Activated naive CD8-positive, alpha-beta T cell treated with anti-CD3 and anti-CD28 coated beads, Interleukin-2, amount 10 ng/mL, durations not matched to agents 7 days and 5 days (primary cell): Measurements from ENCODE around the gene MEGF9. TPM values are rescaled to one million over a fixed set of nuclear protein-coding genes. Genes with fewer than 3 reads are reported as not detected.
A peak's percentile ranks its signal among the peaks of the same experiment; 100 is the strongest.

Source experiments
- ATAC-seq: fragments of 150-1000 bp; cut with Tn5 transposase; one replicate; pipeline ENCODE4 v1.10.0; 2021; ENCODE audit warnings: low read depth, moderate library complexity
- POLR2A ChIA-PET: fragments of 350-600 bp; sonication (Branson Sonifier 250); formaldehyde crosslinking; loops from one replicate; lab custom pipeline; 2021; ENCODE audit warnings: antibody characterized with exemption; lab: Charles Lee
- DNase-seq: peaks from one replicate; pipeline ENCODE4 v3.0.0; 2021
- H3K27ac Mint-ChIP-seq: one replicate; pipeline ENCODE4 v1.8.0; 2022; ENCODE audit warnings: mild to moderate bottlenecking, mixed read lengths
- H3K27me3 Mint-ChIP-seq: one replicate; pipeline ENCODE4 v1.8.0; 2022; ENCODE audit warnings: mild to moderate bottlenecking, moderate library complexity, mixed read lengths
- H3K36me3 Mint-ChIP-seq: one replicate; pipeline ENCODE4 v1.8.0; 2021; ENCODE audit warnings: mild to moderate bottlenecking, mixed read lengths
- H3K4me1 Mint-ChIP-seq: one replicate; pipeline ENCODE4 v1.8.0; 2021; ENCODE audit warnings: mixed read lengths
- H3K4me3 Mint-ChIP-seq: one replicate; pipeline ENCODE4 v1.8.0; 2022; ENCODE audit warnings: mild to moderate bottlenecking, moderate library complexity, mixed read lengths
- H3K9me3 Mint-ChIP-seq: one replicate; pipeline ENCODE4 v1.8.0; 2021; ENCODE audit warnings: mixed read lengths
- total RNA-seq, 2 experiments: library from RNA; stranded (reverse); gene quantifications; one replicate each; pipeline ENCODE4 v1.2.3, GENCODE V29; 2021

MEGF9 gene
- total RNA-seq, 2 experiments from 2014 or later, result 10.3 to 11.0 TPM

DNA sequence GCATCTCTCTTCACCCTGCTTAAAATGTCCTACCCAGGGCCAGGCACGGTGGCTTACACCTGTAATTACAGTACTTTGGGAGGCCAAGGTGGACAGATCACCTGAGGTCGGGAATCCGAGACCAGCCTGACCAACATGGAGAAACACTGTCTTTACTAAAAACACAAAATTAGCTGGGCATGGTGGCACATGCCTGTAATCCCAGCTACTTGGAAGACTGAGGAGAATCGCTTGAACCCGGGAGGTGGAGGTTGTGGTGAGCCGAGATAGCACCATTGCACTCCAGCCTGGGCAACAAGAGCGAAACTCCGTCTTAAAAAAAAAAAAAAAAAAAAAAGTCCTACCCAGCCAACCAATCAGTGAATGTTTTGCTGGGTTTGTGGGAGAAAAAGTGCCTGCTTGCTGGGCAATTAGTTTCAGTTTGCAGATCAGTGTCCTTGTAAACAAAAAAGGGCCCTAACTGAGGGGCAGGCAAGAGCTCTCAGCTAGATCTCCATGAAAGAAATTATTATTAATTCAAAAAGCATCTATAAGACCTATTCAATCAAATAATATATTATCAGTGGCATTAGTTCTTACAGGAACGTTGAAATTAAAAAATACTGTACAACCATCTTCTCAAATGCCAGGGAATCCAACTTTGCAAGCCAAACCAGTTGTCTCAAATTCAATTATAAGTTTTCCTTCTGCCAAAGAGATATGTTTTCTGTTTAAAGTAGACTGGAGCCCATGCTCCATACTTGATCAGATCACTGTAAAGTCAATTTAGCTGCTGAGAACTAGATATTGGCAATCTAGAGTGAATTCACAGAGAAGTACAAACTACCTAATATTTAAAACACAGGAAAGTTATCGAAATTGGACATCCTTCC is 3.9 kb downstream of the MEGF9 start:
- ATAC-seq (no peak), DNase-seq (no peak)
- Mint-ChIP-seq H3K9me3 (no peaks in the 10 kb centered on the region), H3K27me3 (no peaks in the 10 kb centered on the region), H3K36me3 (peaks cover 4% of the 10 kb centered on the region), H3K4me3 (peak overlapping the region; percentile 88), H3K4me1 (peaks cover 36% of the 10 kb centered on the region), H3K27ac (peak overlapping the region; percentile 82)
- POLR2A ChIA-PET, result interaction anchor here (0.7 to 1.0 kb wide), 5 partner anchors 58 to 1555 kb away, joined by 3 to 8 read pairs (median 6); no protein-coding TSS in a partner anchor

DNA sequence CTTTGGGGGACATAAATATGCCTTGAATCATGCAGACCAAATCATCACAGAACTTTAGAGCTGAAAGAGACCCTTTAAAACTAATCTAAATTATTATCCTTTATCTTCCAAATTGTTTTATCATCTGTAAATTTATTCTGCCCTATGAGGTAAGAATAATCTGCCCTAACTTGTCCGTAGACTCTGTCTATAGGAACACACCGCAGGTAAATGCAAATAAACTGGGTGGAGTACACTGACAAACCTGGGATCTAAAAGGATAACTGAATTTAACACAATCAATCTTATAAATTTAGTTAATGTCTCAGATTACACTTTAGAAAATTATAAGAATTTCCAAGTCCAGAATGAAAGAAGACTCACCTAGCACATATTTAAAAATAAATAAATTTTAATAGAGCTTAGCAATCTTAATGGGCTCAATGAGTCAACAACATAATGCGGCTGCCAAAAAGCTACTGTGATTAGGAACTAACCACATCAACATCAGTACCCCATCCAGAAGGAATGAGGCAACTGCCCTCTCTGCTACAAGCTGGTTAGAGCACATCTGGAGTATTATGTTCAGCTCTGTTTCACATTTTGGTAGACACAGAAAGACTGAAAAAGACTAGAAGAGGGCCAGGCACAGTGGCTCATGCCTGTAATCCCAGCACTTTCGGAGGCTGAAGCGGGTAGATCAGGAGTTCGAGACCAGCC is 5.6 kb downstream of the MEGF9 start:
- Mint-ChIP-seq H3K4me3 (no peak overlapping the region), H3K27me3 (no peaks in the 10 kb centered on the region), H3K4me1 (peaks cover 33% of the 10 kb centered on the region), H3K36me3 (peaks cover 6% of the 10 kb centered on the region), H3K27ac (no peak overlapping the region), H3K9me3 (no peaks in the 10 kb centered on the region)
- DNase-seq (no peak), ATAC-seq (no peak)
- POLR2A ChIA-PET, result no interaction called here

DNA sequence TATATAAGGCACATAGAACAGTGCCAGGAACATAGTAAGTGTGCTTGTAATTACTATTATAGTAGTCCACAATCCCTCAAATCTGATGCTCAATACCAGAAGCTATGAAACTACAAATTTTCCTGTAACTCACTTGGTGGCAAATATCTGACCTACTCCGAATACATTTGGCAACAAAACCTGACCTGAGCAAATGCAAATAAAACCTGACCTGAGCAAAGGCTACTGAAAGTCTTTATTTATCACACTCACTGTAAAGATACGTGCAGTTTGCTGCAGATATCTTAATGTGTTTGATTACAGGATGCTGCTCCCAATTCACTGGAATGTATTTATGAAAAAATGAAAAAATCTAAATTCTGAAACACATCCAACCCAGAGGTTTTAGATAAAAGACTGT is 7.1 kb downstream of the MEGF9 start:
- Mint-ChIP-seq H3K4me3 (no peak overlapping the region), H3K9me3 (no peaks in the 10 kb centered on the region), H3K27ac (no peak overlapping the region), H3K27me3 (no peaks in the 10 kb centered on the region), H3K36me3 (peaks cover 6% of the 10 kb centered on the region), H3K4me1 (peaks cover 23% of the 10 kb centered on the region)
- ATAC-seq (no peak), DNase-seq (no peak)
- POLR2A ChIA-PET, result no interaction called here

- no peak for ATAC-seq
- H3K27me3 Mint-ChIP-seq, result no peaks in the 10 kb centered on the region
Measured at GRCh38 chr9:120705174-120705573, 9.1 kb downstream of the MEGF9 start.

GRCh38 chr9:120702075-120702474 is 12.2 kb downstream of the MEGF9 start:
- no peak overlapping the region for H3K4me3 Mint-ChIP-seq
- ATAC-seq (no peak), DNase-seq (no peak)
- peaks cover 10% of the 10 kb centered on the region for H3K36me3 Mint-ChIP-seq
- peaks cover 2% of the 10 kb centered on the region for H3K4me1 Mint-ChIP-seq
- POLR2A ChIA-PET, result no interaction called here
- H3K27ac Mint-ChIP-seq, result no peak overlapping the region
- H3K27me3 Mint-ChIP-seq, result no peaks in the 10 kb centered on the region
- no peaks in the 10 kb centered on the region for H3K9me3 Mint-ChIP-seq

More at GRCh38 chr9:120705174-120705573, 9.1 kb downstream of the MEGF9 start:
- Mint-ChIP-seq H3K4me3 (no peak overlapping the region), H3K9me3 (no peaks in the 10 kb centered on the region), H3K27ac (no peak overlapping the region), H3K36me3 (peaks cover 10% of the 10 kb centered on the region), H3K4me1 (peaks cover 4% of the 10 kb centered on the region)
- POLR2A ChIA-PET, result no interaction called here
- DNase-seq, result no peak

- Mint-ChIP-seq H3K4me3 (no peak overlapping the region), H3K27me3 (no peaks in the 10 kb centered on the region), H3K36me3 (peaks cover 10% of the 10 kb centered on the region), H3K4me1 (peaks cover 2% of the 10 kb centered on the region), H3K27ac (no peak overlapping the region), H3K9me3 (no peaks in the 10 kb centered on the region)
- no peak for ATAC-seq
- no peak for DNase-seq
- POLR2A ChIA-PET, result no interaction called here
Measured at GRCh38 chr9:120701248-120701647, 13.0 kb downstream of the MEGF9 start.

- POLR2A ChIA-PET, result no interaction called here
- DNase-seq, result no peak
- no peak for ATAC-seq
- Mint-ChIP-seq H3K27me3 (no peaks in the 10 kb centered on the region), H3K4me3 (no peak overlapping the region), H3K27ac (no peak overlapping the region), H3K9me3 (no peaks in the 10 kb centered on the region), H3K4me1 (peaks cover 13% of the 10 kb centered on the region), H3K36me3 (peaks cover 8% of the 10 kb centered on the region)
Measured at GRCh38 chr9:120698766-120699165, 15.5 kb downstream of the MEGF9 start.

DNA sequence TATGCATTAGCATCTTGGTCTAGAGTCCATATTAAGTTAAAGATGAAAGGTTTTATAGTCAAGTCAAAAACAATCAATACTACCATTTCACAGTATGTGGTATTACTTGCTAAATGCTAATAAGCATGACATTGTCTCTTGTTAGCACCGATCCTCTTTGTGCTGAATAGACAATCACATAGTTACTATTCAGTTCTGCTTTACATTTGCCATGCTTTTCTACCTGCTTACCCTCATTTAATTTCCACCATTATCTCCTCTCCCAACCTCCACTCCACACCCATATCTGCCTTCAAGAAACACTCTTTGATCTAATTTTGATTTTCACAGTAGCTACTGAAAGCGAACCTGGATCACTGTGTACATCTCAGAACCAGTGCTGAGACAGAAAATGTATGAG is 16.8 kb downstream of the MEGF9 start:
- no peak overlapping the region for H3K4me3 Mint-ChIP-seq
- H3K27ac Mint-ChIP-seq, result no peak overlapping the region
- ATAC-seq (no peak), DNase-seq (no peak)
- peaks cover 11% of the 10 kb centered on the region for H3K36me3 Mint-ChIP-seq
- POLR2A ChIA-PET, result no interaction called here
- peaks cover 24% of the 10 kb centered on the region for H3K4me1 Mint-ChIP-seq
- no peaks in the 10 kb centered on the region for H3K27me3 Mint-ChIP-seq
- no peaks in the 10 kb centered on the region for H3K9me3 Mint-ChIP-seq

GRCh38 chr9:120696551-120697230 is 17.6 kb downstream of the MEGF9 start:
- DNase-seq, result no peak
- Mint-ChIP-seq H3K4me1 (peaks cover 28% of the 10 kb centered on the region), H3K27ac (no peak overlapping the region), H3K36me3 (peaks cover 14% of the 10 kb centered on the region), H3K9me3 (no peaks in the 10 kb centered on the region), H3K27me3 (no peaks in the 10 kb centered on the region), H3K4me3 (no peak overlapping the region)
- no peak for ATAC-seq
- POLR2A ChIA-PET, result no interaction called here

DNA sequence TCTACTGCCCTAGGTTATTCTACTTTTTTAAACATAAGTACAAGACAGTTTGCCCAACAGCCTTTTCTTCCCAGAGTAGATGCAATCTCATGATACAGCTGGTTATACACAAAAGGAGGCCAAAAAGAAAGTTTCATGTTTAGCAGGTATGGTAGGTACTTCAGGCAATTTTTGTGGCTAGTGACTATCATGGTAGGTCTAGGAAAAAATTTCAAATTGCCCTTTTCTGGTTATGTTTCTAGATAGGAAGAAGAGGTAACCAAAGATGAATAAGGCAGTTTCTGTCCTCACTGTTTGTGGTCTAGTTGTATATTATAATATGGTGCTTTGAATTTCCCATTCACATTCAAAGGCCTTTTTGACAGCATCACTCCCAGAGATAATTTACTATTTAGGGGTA is 19.7 kb downstream of the MEGF9 start:
- DNase-seq, result no peak
- Mint-ChIP-seq H3K4me3 (no peak overlapping the region), H3K36me3 (peaks cover 11% of the 10 kb centered on the region), H3K27ac (no peak overlapping the region), H3K4me1 (peaks cover 30% of the 10 kb centered on the region), H3K9me3 (no peaks in the 10 kb centered on the region), H3K27me3 (no peaks in the 10 kb centered on the region)
- no peak for ATAC-seq
- POLR2A ChIA-PET, result no interaction called here

DNA sequence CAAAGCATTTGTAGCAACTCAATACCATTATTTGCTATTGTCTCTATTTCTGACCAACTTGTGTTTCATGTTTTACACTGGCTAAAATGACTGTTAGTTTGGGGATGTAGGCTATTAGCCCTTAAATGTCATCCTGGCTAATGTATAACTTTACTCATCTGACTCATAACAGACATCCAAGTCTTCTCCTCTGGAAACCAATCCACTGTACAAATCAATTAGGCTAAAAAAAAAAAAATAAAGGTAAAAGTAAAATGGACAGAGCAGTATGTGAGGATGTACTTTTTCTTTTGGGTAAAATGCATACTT is 20.6 kb downstream of the MEGF9 start:
- peaks cover 30% of the 10 kb centered on the region for H3K4me1 Mint-ChIP-seq
- H3K4me3 Mint-ChIP-seq, result peak overlapping the region; percentile 4
- H3K27ac Mint-ChIP-seq, result no peak overlapping the region
- ATAC-seq (no peak), DNase-seq (no peak)
- H3K36me3 Mint-ChIP-seq, result peaks cover 11% of the 10 kb centered on the region
- no peaks in the 10 kb centered on the region for H3K27me3 Mint-ChIP-seq
- no peaks in the 10 kb centered on the region for H3K9me3 Mint-ChIP-seq
- POLR2A ChIA-PET, result no interaction called here

GRCh38 chr9:120692901-120693699 is 21.2 kb downstream of the MEGF9 start:
- Mint-ChIP-seq H3K4me3 (peak overlapping the region; percentile 25), H3K36me3 (peaks cover 11% of the 10 kb centered on the region), H3K9me3 (no peaks in the 10 kb centered on the region), H3K27ac (no peak overlapping the region), H3K27me3 (no peaks in the 10 kb centered on the region), H3K4me1 (peaks cover 30% of the 10 kb centered on the region)
- no peak for DNase-seq
- peak; percentile 75 for ATAC-seq
- POLR2A ChIA-PET, result no interaction called here

DNA sequence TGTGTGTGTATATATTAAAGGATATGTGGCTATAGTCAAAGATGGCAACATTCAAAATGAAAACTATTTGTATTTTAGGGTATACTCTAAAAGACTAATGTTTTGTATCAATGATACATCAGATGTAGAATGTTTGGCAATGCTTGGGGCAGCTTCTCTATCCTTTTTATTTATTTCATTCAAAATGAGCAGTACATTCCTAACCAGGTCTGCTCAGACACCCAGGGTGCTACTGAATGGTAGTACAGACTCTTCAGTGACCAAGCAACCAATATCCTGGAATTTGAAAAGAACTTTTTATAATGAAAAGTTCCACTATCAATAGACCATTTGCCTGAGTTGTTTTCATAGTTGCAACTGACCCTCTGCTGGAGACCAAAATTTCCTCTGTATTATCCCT is 23.9 kb downstream of the MEGF9 start:
- H3K4me3 Mint-ChIP-seq, result no peak overlapping the region
- peaks cover 9% of the 10 kb centered on the region for H3K36me3 Mint-ChIP-seq
- H3K4me1 Mint-ChIP-seq, result peaks cover 28% of the 10 kb centered on the region
- DNase-seq (no peak), ATAC-seq (no peak)
- H3K27ac Mint-ChIP-seq, result no peak overlapping the region
- H3K9me3 Mint-ChIP-seq, result peaks cover 2% of the 10 kb centered on the region
- POLR2A ChIA-PET, result no interaction called here
- no peaks in the 10 kb centered on the region for H3K27me3 Mint-ChIP-seq
